SK-N-SH (cell line): ENCODE measurements around the gene TMEM234. TPM values are rescaled to one million over a fixed set of nuclear protein-coding genes. Genes with fewer than 3 reads are reported as not detected.
A peak's percentile ranks its signal among the peaks of the same experiment; 100 is the strongest.

Source experiments
- CTCF ChIA-PET: fragments of 300-600, 350-600 bp; formaldehyde crosslinking; extraction: SDS; loops from one replicate; lab custom pipeline; 2021; lab: Yijun Ruan, JAX
- POLR2A ChIA-PET: fragments of 350-600 bp; sonication (Branson Sonifier 250); formaldehyde crosslinking; extraction: SDS; loops from one replicate; lab custom pipeline; 2020; ENCODE audit warnings: antibody characterized with exemption, inconsistent platforms; lab: Yijun Ruan, JAX
- DNase-seq: peaks from one replicate; pipeline ENCODE4 v3.0.0; 2012
- H2AFZ ChIP-seq: fragments of 200-600 bp; sonication (generic); 2 replicates; pipeline ENCODE4 v1.8.1; 2016; ENCODE audit warnings: antibody characterized with exemption, mild to moderate bottlenecking, low read depth
- H3F3A ChIP-seq: fragments of 200-600 bp; sonication (generic); replicated peaks from 2 replicates; pipeline ENCODE3; 2016; ENCODE audit warnings: antibody characterized with exemption, mild to moderate bottlenecking; ENCODE audit not compliant: insufficient read depth
- H3K27ac ChIP-seq, 2 experiments: fragments of 200-500 bp in 1 of 2; fragments of 200-600 bp in 1 of 2; sonication (Bioruptor generic) in 1 of 2; sonication (generic), shearing (Covaris generic) in 1 of 2; 2 replicates each; pipeline versions ENCODE4 v1.5.1 to v1.6.1; 2014 to 2016; ENCODE audit warnings: low read depth in 2 of 2, inconsistent platforms in 1 of 2, low read length in 1 of 2, mild to moderate bottlenecking in 1 of 2, mixed read lengths in 1 of 2
- H3K27me3 ChIP-seq: fragments of 200-600 bp; sonication (generic), shearing (Covaris generic); 2 replicates; pipeline ENCODE4 v1.6.1; 2016; ENCODE audit warnings: mixed run types; ENCODE audit not compliant: insufficient read depth
- H3K36me3 ChIP-seq, 2 experiments: fragments of 200-500 bp in 1 of 2; fragments of 200-600 bp in 1 of 2; sonication (Bioruptor generic) in 1 of 2; sonication (generic) in 1 of 2; replicated peaks in 1 of 2; 2 replicates each; pipeline versions ENCODE3 to v1.5.1; 2014 to 2016; ENCODE audit warnings: low read length in 1 of 2, mild to moderate bottlenecking in 1 of 2; ENCODE audit not compliant: insufficient read depth in 2 of 2, control insufficient read depth in 1 of 2
- H3K4me1 ChIP-seq, 2 experiments: fragments of 200-500 bp in 1 of 2; fragments of 200-600 bp in 1 of 2; sonication (Bioruptor generic) in 1 of 2; sonication (generic), shearing (Covaris generic) in 1 of 2; 2 replicates each; pipeline versions ENCODE4 v1.5.1 to v1.6.1; 2014 to 2016; ENCODE audit warnings: low read depth in 1 of 2, low read length in 1 of 2, mixed run types in 1 of 2; ENCODE audit not compliant: insufficient read depth in 2 of 2, control insufficient read depth in 1 of 2
- H3K4me2 ChIP-seq: fragments of 200-600 bp; sonication (generic), shearing (Covaris generic); 2 replicates; pipeline ENCODE4 v1.6.1; 2017; ENCODE audit warnings: mixed run types
- H3K4me3 ChIP-seq, 2 experiments: fragments of 200-500 bp in 1 of 2; fragments of 200-600 bp in 1 of 2; sonication (Bioruptor generic) in 1 of 2; sonication (generic), shearing (Covaris generic) in 1 of 2; 2 replicates each; pipeline versions ENCODE4 v1.5.1 to v1.8.1; 2014 to 2016; ENCODE audit warnings: low read depth in 2 of 2, inconsistent platforms in 1 of 2, low read length in 1 of 2, mild to moderate bottlenecking in 1 of 2, mixed read lengths in 1 of 2, moderate library complexity in 1 of 2
- H3K79me2 ChIP-seq: fragments of 200-600 bp; sonication (generic); 2 replicates; pipeline ENCODE4 v1.8.1; 2017; ENCODE audit warnings: mild to moderate bottlenecking; ENCODE audit not compliant: insufficient read depth
- H3K9ac ChIP-seq: fragments of 200-600 bp; sonication (generic); 2 replicates; pipeline ENCODE4 v1.6.1; 2017; ENCODE audit warnings: mixed run types
- H3K9me2 ChIP-seq: fragments of 200-600 bp; sonication (generic); 2 replicates; pipeline ENCODE4 v1.6.1; 2017; ENCODE audit warnings: mixed run types
- H3K9me3 ChIP-seq: fragments of 200-600 bp; sonication (generic); 2 replicates; pipeline ENCODE4 v1.6.1; 2017; ENCODE audit warnings: mixed run types, mild to moderate bottlenecking, moderate library complexity
- H4K20me1 ChIP-seq: fragments of 200-600 bp; sonication (generic); 2 replicates; pipeline ENCODE4 v1.6.1; 2017; ENCODE audit warnings: mild to moderate bottlenecking, mixed run types; ENCODE audit not compliant: insufficient read depth
- CHD2 ChIP-seq: fragments of 150-350 bp; IDR thresholded peaks from 2 replicates; pipeline ENCODE4 v1.6.1; 2018; ENCODE audit warnings: low read length; ENCODE audit not compliant: partially characterized antibody
- CTCF ChIP-seq: fragments of 200-600 bp; sonication (generic); IDR thresholded peaks from 2 replicates; pipeline ENCODE4 v1.6.1; 2017; ENCODE audit warnings: antibody characterized with exemption, mild to moderate bottlenecking, moderate library complexity
- ELF1 ChIP-seq: IDR thresholded peaks from 2 replicates; pipeline ENCODE4 v1.4.0; 2012
- EP300 ChIP-seq, 2 experiments: IDR thresholded peaks; 2 replicates each; pipeline versions ENCODE4 v1.4.0 to v1.6.1; 2012; ENCODE audit warnings: borderline replicate concordance in 1 of 2, low read depth in 1 of 2, low read length in 1 of 2
- FOSL2 ChIP-seq: IDR thresholded peaks from 2 replicates; pipeline ENCODE4 v1.4.0; 2012; ENCODE audit warnings: low read depth, mild to moderate bottlenecking, moderate library complexity, borderline replicate concordance
- FOXJ3 ChIP-seq: sonication (generic); formaldehyde crosslinking; IDR thresholded peaks from 2 replicates; pipeline ENCODE4 v1.5.1; 2020; ENCODE audit warnings: mild to moderate bottlenecking, missing genetic modification reagents
- FOXM1 ChIP-seq: IDR thresholded peaks from 2 replicates; pipeline ENCODE4 v1.4.0; 2012; ENCODE audit warnings: low read depth, mild to moderate bottlenecking
- GABPA ChIP-seq: IDR thresholded peaks from 2 replicates; pipeline ENCODE4 v1.4.0; 2012; ENCODE audit warnings: low read depth, mild to moderate bottlenecking
- JUND ChIP-seq: IDR thresholded peaks from 2 replicates; pipeline ENCODE4 v1.4.0; 2012
- MAX ChIP-seq: IDR thresholded peaks from 2 replicates; pipeline ENCODE4 v1.4.0; 2012; ENCODE audit warnings: low read depth
- MEF2A ChIP-seq: IDR thresholded peaks from 2 replicates; pipeline ENCODE4 v1.4.0; 2012; ENCODE audit warnings: low read depth, borderline replicate concordance
- NFIC ChIP-seq: IDR thresholded peaks from 2 replicates; pipeline ENCODE4 v1.4.0; 2012; ENCODE audit warnings: borderline replicate concordance
- NRF1 ChIP-seq: IDR thresholded peaks from 2 replicates; pipeline ENCODE4 v1.6.1; 2012; ENCODE audit warnings: low read depth, mild to moderate bottlenecking, low read length
- PBX3 ChIP-seq: IDR thresholded peaks from 2 replicates; pipeline ENCODE4; 2012
- POLR2AphosphoS5 ChIP-seq: IDR thresholded peaks from 2 replicates; pipeline ENCODE4 v1.6.1; 2012; ENCODE audit warnings: low read depth, low read length
- RAD21 ChIP-seq: IDR thresholded peaks from 2 replicates; pipeline ENCODE4 v1.6.1; 2012; ENCODE audit warnings: mild to moderate bottlenecking, low read length
- RCOR1 ChIP-seq: fragments of 150-350 bp; IDR thresholded peaks from 2 replicates; pipeline ENCODE4 v1.6.1; 2017; ENCODE audit warnings: antibody characterized with exemption, low read length
- RFX5 ChIP-seq: IDR thresholded peaks from 2 replicates; pipeline ENCODE4 v1.6.1; 2012; ENCODE audit warnings: mild to moderate bottlenecking, improper control_type of control experiment, low read length
- RXRA ChIP-seq: IDR thresholded peaks from 2 replicates; pipeline ENCODE4 v1.4.0; 2012; ENCODE audit warnings: low read depth, mild to moderate bottlenecking, borderline replicate concordance
- SIN3A ChIP-seq: IDR thresholded peaks from 2 replicates; pipeline ENCODE4 v1.6.1; 2012; ENCODE audit warnings: low read depth, mild to moderate bottlenecking, low read length, moderate library complexity, borderline replicate concordance
- SMC3 ChIP-seq: IDR thresholded peaks from 2 replicates; pipeline ENCODE4 v1.6.1; 2012; ENCODE audit warnings: low read depth, low read length, improper control_type of control experiment
- TAF1 ChIP-seq: IDR thresholded peaks from 2 replicates; pipeline ENCODE4 v1.6.1; 2012; ENCODE audit warnings: low read depth, mild to moderate bottlenecking, low read length, moderate library complexity, borderline replicate concordance
- TCF12 ChIP-seq: IDR thresholded peaks from 2 replicates; pipeline ENCODE4 v1.4.0; 2012
- TEAD4 ChIP-seq: IDR thresholded peaks from 2 replicates; pipeline ENCODE4 v1.4.0; 2012; ENCODE audit warnings: mild to moderate bottlenecking, borderline replicate concordance; ENCODE audit not compliant: insufficient read depth
- USF1 ChIP-seq: IDR thresholded peaks from 2 replicates; pipeline ENCODE4 v1.4.0; 2012; ENCODE audit warnings: low read depth, borderline replicate concordance
- USF2 ChIP-seq: fragments of 150-350 bp; IDR thresholded peaks from 2 replicates; pipeline ENCODE4 v1.6.1; 2017; ENCODE audit warnings: antibody characterized with exemption, low read length, low read depth, borderline replicate concordance
- YY1 ChIP-seq: IDR thresholded peaks from 2 replicates; pipeline ENCODE4 v1.4.0; 2012; ENCODE audit warnings: low read depth, mild to moderate bottlenecking
- ZBTB33 ChIP-seq: IDR thresholded peaks from 2 replicates; pipeline ENCODE4 v1.4.0; 2012; ENCODE audit warnings: low read depth, borderline replicate concordance
- WGBS: methylation state at CpG from one replicate; pipeline ENCODE4 v1.1.6; 2017; ENCODE audit warnings: low lambda C conversion rate; 5-methylcytosine and 5-hydroxymethylcytosine counted together
- polyA plus RNA-seq, 3 experiments: library from polyadenylated mRNA; depleted of rRNA; stranded (reverse); fragments of >200 nt; gene quantifications; 2 replicates each; pipeline ENCODE4 v1.2.3, GENCODE V29; 2012

The TMEM234 gene
- polyA plus RNA-seq, 1 of the 3 experiments (the other 2 are of a cell fraction), result 31.9 TPM

- H2AFZ ChIP-seq, result peak within 1 kb of the TSS; percentile 77
- no peaks in the 10 kb centered on the region for H3K9me3 ChIP-seq
- peaks cover 22 to 35% of the 10 kb centered on the region in 2 experiments for H3K36me3 ChIP-seq
- peak within 1 kb of the TSS; percentile 90 to 96 for H3K27ac ChIP-seq
- DNase-seq, result peak; percentile 98
- peak within 1 kb of the TSS; percentile 65 to 82 for H3K4me3 ChIP-seq
- POLR2A ChIA-PET, result interaction anchor here (0.7 to 3.4 kb wide), 10 partner anchors 17 to 1241 kb away, joined by 3 to 19 read pairs (median 5); partner anchors contain the start of genes CCDC28B, IQCC, KPNA6 and MARCKSL1
- no peaks in the 10 kb centered on the region for H3K27me3 ChIP-seq
- H4K20me1 ChIP-seq, result peaks cover 12% of the 10 kb centered on the region; the same call in 1 of the 2 replicates
- WGBS, result 2% methylated on average over 17 of the region's 79 CpGs
- peak within 1 kb of the TSS; percentile 98 for H3K9ac ChIP-seq
- peaks cover 18 to 25% of the 10 kb centered on the region in 2 experiments; a peak in 3 of 4 replicates for H3K4me1 ChIP-seq
- peak within 1 kb of the TSS; percentile 97 for H3K4me2 ChIP-seq
- H3K9me2 ChIP-seq, result no peaks in the 10 kb centered on the region
- H3K79me2 ChIP-seq, result peaks cover 44% of the 10 kb centered on the region
- peaks cover 35% of the 10 kb centered on the region for H3F3A ChIP-seq
- CTCF ChIA-PET, result interaction anchor here (0.9 to 1.7 kb wide), 4 partner anchors 13 to 72 kb away, joined by 3 read pairs; partner anchors contain the start of gene KPNA6
- TF ChIP-seq ZBTB33 (no peak), NRF1 (peak; percentile 70), RCOR1 (no peak), CHD2 (peak; percentile 35), TCF12 (no peak), TEAD4 (no peak), YY1 (no peak), RFX5 (no peak), SMC3 (no peak), CTCF (no peak; the same call in 1 of the 2 replicates), EP300 (IDR thresholded peaks at IDR 0.05; ENCODE audit: borderline replicate concordance in 1 of 2, low read depth in 1 of 2, low read length in 1 of 2) (no peak), MEF2A (no peak), FOXJ3 (CRISPR knock-in tag) (no peak; the same call in 1 of the 2 replicates), SIN3A (0 out of 2 replicates have a peak, but pooled peaks have one; percentile 42), USF2 (no peak), USF1 (no peak; the same call in 1 of the 2 replicates), ELF1 (peak; percentile 16; the same call in 1 of the 2 replicates), GABPA (peak; percentile 76), FOSL2 (no peak), RAD21 (no peak), FOXM1 (no peak), PBX3 (peak; percentile 89), RXRA (no peak), NFIC (no peak), JUND (no peak), TAF1 (no peak; the same call in none of the 2 replicates), POLR2AphosphoS5 (peak; percentile 69), MAX (peak; percentile 82)
Observed at GRCh38 chr1:32179443-32180185, 42.5 kb downstream of the TMEM234 start, which contains the start of gene TXLNA. TSS of gene TXLNA (plus strand) at chr1:32179675. CDS start at chr1:32180346, 671 bp downstream.
